Posterior vena cava (tissue), 2 donors: Measurements from ENCODE around the gene PLA2G2D. TPM values are rescaled to one million over a fixed set of nuclear protein-coding genes. Genes with fewer than 3 reads are reported as not detected.

ENCODE experiments used
- DNase-seq: peaks from one replicate; pipeline ENCODE4 v3.0.0-alpha.2; 2020; ENCODE audit warnings: low spot score
- intact Hi-C, 2 donors: fragments of 100-400 bp; cut with DNase I; formaldehyde crosslinking; loops; one replicate each; pipeline versions ENCODE4 v1.14.1 to v1.14.2; 2022 to 2023
- total RNA-seq, 2 donors: library from RNA; stranded (reverse); fragmentation: NEBNext Ultra II Directional; extraction: Animal tissue kit (Norgen Biotek cat#: 25700); gene quantifications; one replicate each; pipeline ENCODE4 v1.2.1, GENCODE V29; 2021
- donor health status: DM: yes; HTN: yes; CAD: no.
- donor health status: DM: yes; HTN: yes; CAD: no.

The PLA2G2D gene
- total RNA-seq, 2 donors from 2014 or later: not detected

GRCh38 chr1:20096840-20097447 lies 22.4 kb downstream of the PLA2G2D start:
- intact Hi-C loops: no loop called here
- no peak for DNase-seq

GRCh38 chr1:20095564-20096434 lies 23.5 kb downstream of the PLA2G2D start:
- intact Hi-C loops: no loop called here

GRCh38 chr1:20093940-20094391 lies 25.4 kb downstream of the PLA2G2D start:
- intact Hi-C loops: no loop called here
- DNase-seq: peak; percentile 90

More at GRCh38 chr1:20095564-20096434, 23.5 kb downstream of the PLA2G2D start:
- DNase-seq: no peak

GRCh38 chr1:20093303-20093702 lies 26.0 kb downstream of the PLA2G2D start:
- intact Hi-C loops: no loop called here
- no peak for DNase-seq

- intact Hi-C loops: no loop called here
Observed at GRCh38 chr1:20090641-20091040, 28.7 kb downstream of the PLA2G2D start.

GRCh38 chr1:20090119-20090518 lies 29.2 kb downstream of the PLA2G2D start:
- intact Hi-C loops: no loop called here
- no peak for DNase-seq

More at GRCh38 chr1:20090641-20091040, 28.7 kb downstream of the PLA2G2D start:
- no peak for DNase-seq

- intact Hi-C loops: no loop called here
- peak; percentile 64 for DNase-seq
Observed at GRCh38 chr1:20089328-20090077, 29.8 kb downstream of the PLA2G2D start.

GRCh38 chr1:20087668-20088067 lies 31.7 kb downstream of the PLA2G2D start:
- no peak for DNase-seq
- intact Hi-C loops: no loop called here

GRCh38 chr1:20086800-20087199 lies 32.5 kb downstream of the PLA2G2D start:
- intact Hi-C loops: no loop called here
- peak; percentile 13 for DNase-seq

GRCh38 chr1:20083178-20083944 lies 36.0 kb downstream of the PLA2G2D start:
- intact Hi-C loops: no loop called here
- no peak for DNase-seq

GRCh38 chr1:20082772-20083171 lies 36.6 kb downstream of the PLA2G2D start:
- no peak for DNase-seq
- intact Hi-C loops: no loop called here

GRCh38 chr1:20081353-20081810 lies 38.0 kb downstream of the PLA2G2D start:
- intact Hi-C loops: no loop called here
- no peak for DNase-seq

GRCh38 chr1:20080441-20081352 lies 38.6 kb downstream of the PLA2G2D start:
- intact Hi-C loops: no loop called here
- DNase-seq: no peak

GRCh38 chr1:20079661-20080305 lies 39.6 kb downstream of the PLA2G2D start:
- DNase-seq: no peak
- intact Hi-C loops: no loop called here

GRCh38 chr1:20078711-20079110 lies 40.6 kb downstream of the PLA2G2D start:
- no peak for DNase-seq
- intact Hi-C loops: no loop called here

- no peak for DNase-seq
- intact Hi-C loops: no loop called here
Observed at GRCh38 chr1:20078171-20078651, 41.1 kb downstream of the PLA2G2D start.

- intact Hi-C loops: no loop called here
- DNase-seq: no peak
Observed at GRCh38 chr1:20076710-20077461, 42.5 kb downstream of the PLA2G2D start.
